HG03342 (cell line): ENCODE results near the gene GRAP2.

Experiments used
- ATAC-seq: cut with Tn5 transposase; IDR thresholded peaks from one replicate; pipeline ENCODE4 v1.9.1; 2021; ENCODE audit warnings: mild to moderate bottlenecking, moderate library complexity; ENCODE audit not compliant: unreplicated experiment

Gene GRAP2

DNA sequence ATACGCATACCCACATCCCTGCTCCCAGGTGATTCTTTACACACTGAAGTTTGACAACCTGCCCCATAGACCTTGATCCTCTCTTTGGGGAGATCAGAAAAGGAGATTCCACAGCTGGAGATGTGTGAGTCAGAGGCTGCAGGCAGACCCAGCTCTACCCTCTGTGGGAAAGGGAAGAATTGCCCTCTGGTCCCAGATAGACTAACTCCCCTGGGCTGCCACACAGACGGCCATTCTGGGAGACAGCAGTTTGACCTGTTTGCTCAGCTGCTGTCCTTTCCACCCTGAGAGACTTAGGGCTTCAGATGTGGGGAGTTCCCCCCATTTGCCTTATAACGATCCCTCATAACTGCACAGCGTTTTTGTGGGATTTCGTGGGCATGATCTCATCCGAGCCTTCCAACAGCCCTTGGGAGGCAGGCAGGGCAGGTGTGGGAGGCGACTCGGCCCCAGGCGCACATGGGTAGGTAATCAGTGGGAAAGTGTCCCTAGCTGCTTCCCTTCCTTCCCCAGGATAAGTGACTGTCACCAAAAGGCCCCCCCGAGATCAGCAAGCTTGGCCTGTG is 107.9 kb downstream of the GRAP2 start:
- no peak for ATAC-seq

DNA sequence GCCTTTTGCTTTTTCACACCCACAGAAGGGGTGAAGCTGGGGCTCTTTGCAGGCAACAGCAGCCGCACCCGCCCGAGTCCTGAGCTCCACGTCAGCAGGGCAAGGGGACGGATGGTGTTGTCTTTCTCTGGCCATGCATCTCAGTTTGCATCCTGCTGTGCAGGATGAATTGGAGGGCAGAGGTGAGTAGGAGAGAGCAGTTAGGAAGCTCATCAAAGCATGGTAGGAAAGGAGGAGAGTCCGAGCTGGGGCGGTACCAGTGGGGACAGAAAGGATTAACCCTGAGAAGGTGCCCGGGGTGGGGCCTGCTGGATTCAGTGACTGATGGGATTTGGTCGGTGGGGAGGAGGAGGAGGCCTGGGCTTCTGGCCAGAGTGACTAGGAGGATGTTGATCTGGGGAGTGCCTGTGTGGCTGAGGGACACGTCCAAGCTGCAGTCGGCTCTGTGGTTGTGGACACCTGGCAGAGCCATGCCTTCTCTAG is 108.4 kb downstream of the GRAP2 start:
- ATAC-seq, result no peak

DNA sequence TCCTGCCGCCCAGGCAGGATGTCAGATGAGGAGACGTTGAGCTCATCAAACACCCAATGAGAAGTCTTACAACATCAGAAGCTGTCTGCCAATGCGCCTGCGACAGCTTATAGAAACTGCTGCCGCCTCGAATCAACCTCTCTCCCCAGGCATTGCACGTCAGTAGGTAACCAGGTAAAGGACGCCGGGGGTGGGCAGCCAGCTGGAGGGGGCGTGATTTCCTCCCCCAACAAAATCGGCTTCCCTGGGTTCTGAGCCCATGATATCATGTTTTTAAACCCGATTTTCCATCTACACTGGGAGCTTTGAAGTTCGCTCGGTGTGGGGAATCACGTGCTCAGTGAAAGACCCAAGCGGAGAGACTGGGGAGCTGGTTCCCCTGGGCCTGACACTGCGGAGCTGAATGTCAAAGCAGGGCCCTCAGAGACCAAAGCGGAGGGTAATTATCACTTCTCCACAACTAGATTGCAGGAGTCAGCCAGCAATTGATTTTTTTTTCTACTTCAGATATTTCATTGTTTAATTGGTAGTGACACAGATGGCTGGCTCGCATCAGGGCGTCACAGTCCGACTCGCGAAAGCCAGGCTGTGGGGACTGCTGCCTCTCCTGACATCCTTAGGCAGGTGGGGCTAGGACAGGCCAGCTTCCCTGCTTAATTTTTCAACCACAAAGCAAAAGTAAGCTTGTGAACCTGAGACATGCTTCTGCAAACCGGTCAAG is 109.2 kb downstream of the GRAP2 start:
- ATAC-seq, result no peak

DNA sequence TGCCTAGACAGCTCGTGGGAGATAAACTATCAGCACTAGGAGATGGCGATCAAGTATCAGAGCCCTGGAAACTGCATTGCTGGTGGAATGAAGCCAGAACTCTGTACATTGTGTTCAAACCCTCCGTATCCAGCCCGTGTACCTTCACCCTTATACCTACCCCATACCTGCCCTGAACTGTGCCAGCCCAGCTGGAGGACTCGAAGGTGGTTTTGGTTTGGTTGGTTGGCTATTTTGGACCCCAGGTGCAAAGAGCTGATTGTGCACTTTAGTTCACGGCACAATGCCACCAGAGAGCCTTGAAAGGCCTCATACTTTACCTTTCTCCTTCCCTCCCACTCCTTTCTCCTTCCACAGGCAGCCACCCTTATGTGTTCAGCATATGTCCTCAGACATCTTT is 109.9 kb downstream of the GRAP2 start:
- no peak for ATAC-seq

DNA sequence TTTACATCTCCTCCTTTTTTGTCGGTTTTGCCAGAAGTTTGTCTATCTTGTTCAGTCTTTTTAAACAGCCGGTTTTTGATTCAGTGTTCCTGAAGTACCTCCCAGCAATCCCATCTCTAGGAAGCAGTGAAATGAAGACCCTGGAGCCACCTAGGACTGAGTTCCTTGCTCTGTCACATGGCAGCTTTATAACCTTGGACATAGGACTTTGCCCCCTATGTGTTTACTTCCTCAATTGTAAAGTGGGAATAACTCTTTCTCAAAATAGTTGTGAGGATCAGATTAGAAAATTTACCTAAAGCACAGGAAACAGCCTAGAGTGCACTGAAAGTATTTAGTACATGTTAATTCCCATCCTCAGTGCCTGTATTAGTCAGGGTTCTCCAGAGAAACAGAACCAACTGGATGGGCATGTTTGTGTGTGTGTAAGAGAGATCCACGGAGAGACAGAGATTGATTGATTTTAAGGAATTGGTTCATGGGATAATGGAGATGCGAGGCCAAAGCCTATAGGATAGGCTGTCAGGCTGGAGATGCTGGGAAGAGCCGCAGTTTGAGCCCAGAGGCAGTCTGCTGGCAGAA is 113.9 kb downstream of the GRAP2 start:
- no peak for ATAC-seq

DNA sequence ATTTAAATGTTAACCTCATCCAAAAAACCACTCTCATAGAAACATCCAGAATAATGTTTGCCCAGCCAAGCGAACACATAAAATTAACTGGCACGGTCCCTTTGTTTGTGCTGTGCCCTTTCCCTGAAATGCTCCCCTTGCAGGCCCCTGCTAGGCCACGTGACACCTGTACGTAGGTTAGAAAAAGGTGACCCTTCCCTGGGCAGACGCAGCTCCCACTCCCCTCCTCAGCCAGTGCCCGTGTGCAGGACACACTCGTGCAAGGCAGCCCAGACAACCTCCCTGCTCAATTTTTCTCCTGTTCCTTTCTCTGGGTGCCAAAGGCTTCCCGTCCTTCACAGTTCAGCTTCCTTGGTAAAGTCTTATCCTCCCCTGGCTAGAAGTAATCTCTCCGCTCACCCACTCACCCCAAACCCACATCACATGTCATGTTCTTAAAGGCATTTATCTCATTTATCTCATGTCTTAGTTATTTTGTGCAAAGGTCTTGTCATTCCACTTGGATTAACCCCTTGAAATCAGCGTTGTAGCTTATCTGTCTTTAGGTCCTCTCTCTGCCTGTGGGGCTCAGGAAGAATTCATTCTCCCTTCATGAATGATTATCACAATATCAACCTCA is 114.6 kb downstream of the GRAP2 start:
- ATAC-seq, result no peak

DNA sequence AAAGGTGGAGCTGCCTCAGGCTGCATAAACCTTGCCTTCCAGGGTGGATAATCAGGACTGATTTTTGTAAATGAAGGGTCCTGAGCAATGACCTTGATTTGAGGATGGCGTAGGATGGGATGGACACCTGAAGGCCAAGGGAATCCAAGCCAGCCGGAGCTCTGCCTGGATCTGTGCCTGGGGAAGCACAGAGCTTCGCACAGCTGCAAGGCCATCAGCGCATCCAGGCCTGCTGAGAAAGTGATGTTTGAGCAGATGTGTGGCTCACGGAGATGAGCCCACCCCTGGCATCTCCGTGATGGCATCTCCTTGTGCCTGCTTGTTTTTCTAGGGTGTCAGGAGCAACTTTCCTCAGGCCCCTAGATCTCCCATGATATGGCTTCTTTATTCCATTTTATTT is 117.2 kb downstream of the GRAP2 start:
- no peak for ATAC-seq

DNA sequence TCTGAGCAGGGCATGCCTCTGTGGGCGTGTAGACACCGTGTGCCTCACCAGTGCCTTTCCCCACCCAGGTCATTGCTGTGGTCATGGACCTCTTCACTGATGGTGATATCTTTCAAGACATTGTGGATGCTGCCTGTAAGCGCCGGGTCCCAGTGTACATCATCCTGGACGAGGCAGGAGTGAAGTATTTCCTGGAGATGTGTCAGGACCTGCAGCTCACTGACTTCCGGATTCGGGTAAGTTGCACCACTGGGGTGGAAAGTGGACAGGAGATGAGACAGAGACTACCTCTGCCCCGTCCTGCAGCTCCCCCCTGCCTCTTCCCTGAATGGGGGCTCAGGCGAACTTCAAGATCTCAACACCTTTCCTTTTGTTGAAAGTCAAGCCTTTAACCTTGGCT is 118.2 kb downstream of the GRAP2 start:
- ATAC-seq, result no peak

DNA sequence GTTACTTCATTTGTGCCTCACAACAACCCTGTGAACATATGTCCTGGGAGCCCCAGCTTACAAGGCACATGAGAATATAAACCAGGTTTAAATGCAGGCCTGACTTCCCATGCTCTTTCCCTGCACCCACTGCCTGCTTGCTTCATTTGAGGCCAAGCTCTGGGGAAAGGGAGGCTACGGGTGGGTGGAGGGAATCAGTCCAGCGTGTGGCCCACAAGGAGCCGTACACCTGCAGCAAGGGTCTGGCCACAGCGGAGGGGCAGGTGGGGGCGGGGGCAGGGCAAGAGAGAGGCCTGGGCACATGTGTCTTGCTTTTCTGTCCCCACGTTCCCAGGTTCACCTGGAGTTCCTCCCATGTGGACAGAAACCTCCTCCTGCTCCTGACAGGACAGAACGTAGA is 120.1 kb downstream of the GRAP2 start:
- no peak for ATAC-seq

DNA sequence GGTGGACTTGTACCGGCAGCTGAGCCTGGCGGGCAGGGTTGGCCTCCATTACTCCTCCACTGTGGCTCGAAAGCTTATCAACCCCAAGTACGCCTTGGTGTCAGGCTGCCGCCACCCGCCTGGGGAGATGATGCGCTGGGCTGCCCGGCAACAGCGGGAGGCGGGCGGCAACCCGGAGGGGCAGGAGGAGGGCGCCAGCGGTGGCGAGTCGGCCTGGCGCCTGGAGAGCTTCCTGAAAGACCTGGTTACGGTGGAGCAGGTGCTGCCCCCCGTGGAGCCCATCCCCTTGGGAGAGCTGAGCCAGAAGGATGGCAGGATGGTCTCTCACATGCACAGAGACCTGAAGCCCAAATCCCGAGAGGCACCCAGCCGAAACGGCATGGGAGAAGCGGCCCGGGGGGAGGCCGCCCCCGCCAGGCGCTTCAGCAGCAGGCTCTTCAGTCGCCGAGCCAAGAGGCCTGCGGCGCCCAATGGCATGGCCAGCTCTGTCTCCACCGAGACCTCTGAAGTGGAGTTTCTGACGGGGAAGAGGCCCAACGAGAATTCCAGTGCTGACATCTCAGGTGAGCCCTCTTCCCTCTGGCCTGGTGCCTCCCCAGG is 120.6 kb downstream of the GRAP2 start:
- no peak for ATAC-seq

DNA sequence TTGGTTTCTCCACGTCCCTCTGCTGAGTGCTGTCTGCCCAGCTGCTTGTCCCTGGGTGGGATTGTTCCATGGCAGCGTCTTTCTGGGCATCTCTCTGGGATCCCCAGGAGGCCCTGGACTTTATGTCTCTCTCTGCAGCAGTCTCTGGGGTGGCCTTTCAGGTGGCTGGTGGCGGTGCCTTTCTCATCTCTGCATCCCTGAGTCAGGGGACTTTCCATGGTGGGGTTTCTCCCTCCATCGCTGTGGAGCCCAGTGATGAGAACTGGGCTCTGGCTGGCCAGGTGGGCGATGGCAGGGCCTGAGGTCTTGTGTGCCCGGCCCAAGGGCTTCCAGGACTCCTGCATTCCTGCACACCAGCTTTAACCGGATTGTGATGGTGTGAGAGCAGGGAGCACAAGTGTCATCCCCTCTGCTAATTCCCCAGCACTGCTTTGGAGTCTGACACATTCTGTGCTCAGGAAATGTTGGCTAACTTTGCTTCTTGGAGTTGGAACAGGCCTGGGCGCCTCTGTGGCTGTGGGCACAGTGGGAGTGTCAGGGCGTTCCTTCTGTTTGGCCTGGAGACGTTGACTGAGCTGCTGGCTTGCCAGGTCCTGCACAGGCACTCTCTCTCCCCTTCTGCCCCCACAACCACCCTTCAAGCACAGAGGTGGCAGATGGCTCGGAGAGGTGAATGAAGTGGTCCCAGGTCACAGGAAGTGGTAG is 121.8 kb downstream of the GRAP2 start:
- ATAC-seq, result no peak
